HCT116 (cell line): Measurements from ENCODE around the gene MAPKAP1. TPM values are rescaled to one million over a fixed set of nuclear protein-coding genes. Genes with fewer than 3 reads are reported as not detected.

ENCODE experiments used
- ATAC-seq: fragments of 200-7000 bp; cut with Tn5 transposase; 2 replicates; pipeline ENCODE4 v1.9.1; 2020; ENCODE audit warnings: mild to moderate bottlenecking, moderate library complexity
- BruUV-seq: library from RNA; stranded (reverse); fragments of 400-500 nt; replicated peaks from 2 replicates; lab custom pipeline; 2021; lab: Mats Ljungman, UMichigan
- CTCF ChIA-PET: fragments of 300-600 bp; sonication (Branson Sonifier 250); formaldehyde crosslinking; loops from one replicate; lab custom pipeline; 2021; ENCODE audit warnings: antibody characterized with exemption; lab: Charles Lee
- POLR2A ChIA-PET: fragments of 300-600, 350-600 bp; sonication (Branson Sonifier 250); formaldehyde crosslinking; loops from one replicate; lab custom pipeline; 2021; ENCODE audit warnings: antibody characterized with exemption; lab: Charles Lee
- RAD21 ChIA-PET, 2 experiments: fragments of 300-600 bp; sonication (Branson Sonifier 250); formaldehyde crosslinking; loops; one replicate each; lab custom pipeline; 2023; ENCODE audit warnings: low total read pairs in 2 of 2; ENCODE audit not compliant: uncharacterized antibody in 2 of 2, unreplicated experiment in 2 of 2, low non-redundant PET in 1 of 2; lab: Charles Lee
- DNase-seq: peaks from one replicate; pipeline ENCODE4 v3.0.0-alpha.2; 2010; ENCODE audit warnings: low read depth, low spot score
- H2AFZ ChIP-seq: fragments of 200-600 bp; shearing (Covaris generic), sonication (generic); 2 replicates; pipeline ENCODE4 v1.6.1; 2017; ENCODE audit warnings: low read depth, mixed run types, mixed read lengths, antibody characterized with exemption, low read length; ENCODE audit not compliant: poor library complexity, severe bottlenecking
- H3K27ac ChIP-seq: 2 replicates; pipeline ENCODE4 v1.5.1; 2012; ENCODE audit warnings: low read depth, low read length
- H3K27me3 ChIP-seq: fragments of 200-600 bp; sonication (generic); 2 replicates; pipeline ENCODE4 v1.6.1; 2016; ENCODE audit warnings: mixed run types, low read length, mixed read lengths; ENCODE audit not compliant: insufficient read depth
- H3K36me3 ChIP-seq, 2 experiments: fragments of 200-500 bp in 1 of 2; fragments of 200-600 bp in 1 of 2; sonication (Bioruptor generic) in 1 of 2; sonication (generic) in 1 of 2; 2 replicates each; pipeline versions ENCODE4 v1.5.1 to v1.6.1; 2014 to 2016; ENCODE audit warnings: low read length in 2 of 2, inconsistent platforms in 1 of 2, mixed read lengths in 1 of 2, mixed run types in 1 of 2; ENCODE audit not compliant: insufficient read depth in 2 of 2, control insufficient read depth in 1 of 2
- H3K4me1 ChIP-seq, 2 experiments: fragments of 200-600 bp in 1 of 2; sonication (generic) in 1 of 2; 2 replicates each; pipeline versions ENCODE4 v1.5.1 to v1.6.1; 2012 to 2017; ENCODE audit warnings: low read length in 2 of 2, inconsistent platforms in 1 of 2, mild to moderate bottlenecking in 1 of 2, mixed read lengths in 1 of 2, mixed run types in 1 of 2, moderate library complexity in 1 of 2; ENCODE audit not compliant: insufficient read depth in 2 of 2, control insufficient read depth in 1 of 2
- H3K4me2 ChIP-seq: fragments of 200-600 bp; sonication (generic); 2 replicates; pipeline ENCODE4 v1.6.1; 2017; ENCODE audit warnings: mixed run types, low read length, mixed read lengths
- H3K4me3 ChIP-seq, 2 experiments: fragments of 200-600 bp in 1 of 2; sonication (generic) in 1 of 2; replicated peaks in 1 of 2; 2 replicates each; pipeline ENCODE4 v1.5.1; 2011 to 2016; ENCODE audit warnings: low read length in 2 of 2, control low read depth in 1 of 2, low read depth in 1 of 2, mild to moderate bottlenecking in 1 of 2, mixed read lengths in 1 of 2, mixed run types in 1 of 2
- H3K79me2 ChIP-seq: fragments of 200-600 bp; sonication (generic); 2 replicates; pipeline ENCODE4 v1.6.1; 2017; ENCODE audit warnings: mild to moderate bottlenecking, mixed run types, low read length, moderate library complexity, mixed read lengths; ENCODE audit not compliant: insufficient read depth
- H3K9ac ChIP-seq: fragments of 200-600 bp; sonication (generic); 2 replicates; pipeline ENCODE4 v1.6.1; 2016; ENCODE audit warnings: low read length, mixed read lengths
- H3K9me2 ChIP-seq: fragments of 200-600 bp; sonication (generic), shearing (Covaris generic); 2 replicates; pipeline ENCODE4 v1.6.1; 2017; ENCODE audit warnings: mixed run types, mild to moderate bottlenecking, moderate library complexity; ENCODE audit not compliant: insufficient read depth
- H3K9me3 ChIP-seq, 2 experiments: fragments of 200-500 bp in 1 of 2; fragments of 200-600 bp in 1 of 2; sonication (Bioruptor generic) in 1 of 2; sonication (generic) in 1 of 2; 2 replicates each; pipeline ENCODE4 v1.6.1; 2014 to 2017; ENCODE audit warnings: low read length in 2 of 2, mixed read lengths in 2 of 2, inconsistent platforms in 1 of 2, low read depth in 1 of 2, mild to moderate bottlenecking in 1 of 2, mixed run types in 1 of 2, moderate library complexity in 1 of 2; ENCODE audit not compliant: control insufficient read depth in 1 of 2, insufficient read depth in 1 of 2
- H4K20me1 ChIP-seq: fragments of 200-600 bp; sonication (generic), shearing (Covaris generic); 2 replicates; pipeline ENCODE4 v1.6.1; 2017; ENCODE audit warnings: mixed run types, mild to moderate bottlenecking, moderate library complexity; ENCODE audit not compliant: insufficient read depth
- ATF3 ChIP-seq: IDR thresholded peaks from 2 replicates; pipeline ENCODE4 v1.6.1; 2012
- CEBPB ChIP-seq: IDR thresholded peaks from 2 replicates; pipeline ENCODE4 v1.6.1; 2012; ENCODE audit warnings: low read depth
- CTCF ChIP-seq, 3 experiments: fragments of 200-600 bp in 1 of 3; sonication (generic) in 1 of 3; IDR thresholded peaks in 2 of 3; conservative IDR thresholded peaks in 1 of 3; 2 replicates each; pipeline ENCODE4 v1.5.1; 2012 to 2017; ENCODE audit warnings: low read depth in 2 of 3, low read length in 2 of 3, antibody characterized with exemption in 1 of 3, borderline replicate concordance in 1 of 3, control low read depth in 1 of 3, mild to moderate bottlenecking in 1 of 3, mixed read lengths in 1 of 3, mixed run types in 1 of 3, moderate library complexity in 1 of 3; ENCODE audit not compliant: insufficient read depth in 1 of 3
- EGR1 ChIP-seq: IDR thresholded peaks from 2 replicates; pipeline ENCODE4 v1.6.1; 2012; ENCODE audit warnings: low read depth
- ELF1 ChIP-seq: IDR thresholded peaks from 2 replicates; pipeline ENCODE4 v1.6.1; 2012; ENCODE audit warnings: low read depth, borderline replicate concordance
- EZH2 ChIP-seq: fragments of 200-600 bp; sonication (generic); IDR thresholded peaks from 2 replicates; pipeline ENCODE4 v1.6.1; 2017; ENCODE audit warnings: antibody characterized with exemption, mixed run types
- EZH2phosphoT487 ChIP-seq: fragments of 200-600 bp; IDR thresholded peaks from 2 replicates; pipeline ENCODE4 v1.6.1; 2018; ENCODE audit warnings: antibody characterized with exemption, borderline replicate concordance
- JUND ChIP-seq: IDR thresholded peaks from 2 replicates; pipeline ENCODE4 v1.6.1; 2012
- POLR2A ChIP-seq: IDR thresholded peaks from 2 replicates; pipeline ENCODE4 v1.7.0; 2011; ENCODE audit warnings: borderline replicate concordance; ENCODE audit not compliant: insufficient read depth, insufficient read length; ENCODE audit errors: extremely low read depth
- POLR2AphosphoS5 ChIP-seq: IDR thresholded peaks from 2 replicates; pipeline ENCODE4 v1.6.1; 2011; ENCODE audit warnings: mild to moderate bottlenecking, low read depth, low read length, moderate library complexity
- SIN3A ChIP-seq: IDR thresholded peaks from 2 replicates; pipeline ENCODE4 v1.6.1; 2012; ENCODE audit warnings: low read depth
- SRF ChIP-seq: IDR thresholded peaks from 2 replicates; pipeline ENCODE4 v1.6.1; 2012; ENCODE audit warnings: low read depth
- TCF7L2 ChIP-seq: IDR thresholded peaks from 2 replicates; pipeline ENCODE4 v1.7.0; 2011; ENCODE audit warnings: borderline replicate concordance, inconsistent platforms; ENCODE audit not compliant: insufficient read depth, insufficient read length; ENCODE audit errors: extremely low read depth
- YY1 ChIP-seq: IDR thresholded peaks from 2 replicates; pipeline ENCODE4 v1.6.1; 2011; ENCODE audit warnings: low read length, low read depth, moderate library complexity, mild to moderate bottlenecking; ENCODE audit not compliant: insufficient replicate concordance; ENCODE audit errors: extremely low read depth
- ZFX ChIP-seq: fragments of 450-650 bp; IDR thresholded peaks from 2 replicates; pipeline ENCODE4 v1.6.1; 2017
- ZNF274 ChIP-seq: fragments of 200-500 bp; sonication (Bioruptor generic); IDR thresholded peaks from 2 replicates; pipeline ENCODE4 v1.6.1; 2014; ENCODE audit warnings: mild to moderate bottlenecking, low read depth, low read length, inconsistent platforms
- intact Hi-C: fragments of 100-400 bp; cut with micrococcal nuclease; formaldehyde crosslinking; loops from 2 replicates; pipeline ENCODE4 v1.10.0; 2022
- total RNA-seq: library from RNA; stranded (reverse); gene quantifications from one replicate; pipeline ENCODE4 v1.2.1, GENCODE V29; 2021; ENCODE audit not compliant: unreplicated experiment
- TF ChIP-seq, protein P1 (sequence below): IDR thresholded peaks from 2 replicates; pipeline ENCODE4 v1.6.1; 2012

MAPKAP1 gene
- total RNA-seq, 1 experiment from 2014 or later = 72.5 TPM

GRCh38 chr9:125749287-125749935 is 42.4 kb upstream of the MAPKAP1 start:
- Histone ChIP-seq H3K4me1 (peaks cover 10 to 30% of the 10 kb centered on the region in 2 experiments), H4K20me1 (no peaks in the 10 kb centered on the region), H3K79me2 (no peaks in the 10 kb centered on the region), H3K4me2 (no peak overlapping the region), H3K9ac (no peak overlapping the region), H3K36me3 (no peaks in the 10 kb centered on the region), H3K27ac (no peak overlapping the region), H3K27me3 (no peaks in the 10 kb centered on the region), H2AFZ (no peak overlapping the region), H3K9me2 (no peaks in the 10 kb centered on the region), H3K9me3 (no peaks in the 10 kb centered on the region), H3K4me3 (no peak overlapping the region)
- intact Hi-C loops = loop anchor here (5.0 to 10.0 kb wide), 2 partner anchors 342 to 475 kb away; no protein-coding TSS in a partner anchor
- ChIA-PET RAD21 (no interaction called here), POLR2A (no interaction called here), CTCF (no interaction called here)
- BruUV-seq = TSS peak; percentile 62
- TF ChIP-seq POLR2AphosphoS5 = no peak
- no peak for TF ChIP-seq EGR1
- no peak for TF ChIP-seq ZNF274
- TF ChIP-seq ATF3 = no peak
- no peak for TF ChIP-seq SIN3A
- TF ChIP-seq SRF = no peak
- no peak for TF ChIP-seq JUND
- TF ChIP-seq CEBPB = no peak
- no peak for TF ChIP-seq YY1
- TF ChIP-seq ZFX = no peak
- DNase-seq (no peak), ATAC-seq (no peak)

- peak overlapping the region; percentile 97 for H3K4me2 ChIP-seq
- no peaks in the 10 kb centered on the region for H3K9me2 ChIP-seq
- H3K4me1 ChIP-seq = peaks cover 10 to 30% of the 10 kb centered on the region in 2 experiments
- H3K4me3 ChIP-seq = peak overlapping the region; percentile 56 to 77
- no peak overlapping the region for H3K27ac ChIP-seq
- ATAC-seq = no peak
- no peak overlapping the region for H2AFZ ChIP-seq
- RAD21 ChIA-PET = no interaction called here
- DNase-seq = no peak
- POLR2A ChIA-PET = no interaction called here
- CTCF ChIA-PET = no interaction called here
- BruUV-seq = no TSS peak
- no peaks in the 10 kb centered on the region for H3K9me3 ChIP-seq
- H3K36me3 ChIP-seq = no peaks in the 10 kb centered on the region
- peak overlapping the region; percentile 62 for H3K9ac ChIP-seq
- no peaks in the 10 kb centered on the region for H4K20me1 ChIP-seq
- intact Hi-C loops = loop anchor here (5.0 to 10.0 kb wide), 2 partner anchors 341 to 476 kb away; no protein-coding TSS in a partner anchor
- no peaks in the 10 kb centered on the region for H3K27me3 ChIP-seq
- H3K79me2 ChIP-seq = no peaks in the 10 kb centered on the region
- TF ChIP-seq YY1 (no peak), EGR1 (no peak), EZH2phosphoT487 (no peak), POLR2A (no peak), ELF1 (no peak), CTCF (IDR thresholded peaks at IDR 0.05 in 2 of 3, conservative IDR thresholded peaks at IDR 0.05 in 1 of 3; ENCODE audit: borderline replicate concordance in 1 of 3, insufficient read depth in 1 of 3, low read depth in 2 of 3, low read length in 2 of 3) (no peak), EZH2 (no peak), POLR2AphosphoS5 (no peak), TCF7L2 (no peak), CEBPB (no peak)
- TF ChIP-seq, protein P1, sequence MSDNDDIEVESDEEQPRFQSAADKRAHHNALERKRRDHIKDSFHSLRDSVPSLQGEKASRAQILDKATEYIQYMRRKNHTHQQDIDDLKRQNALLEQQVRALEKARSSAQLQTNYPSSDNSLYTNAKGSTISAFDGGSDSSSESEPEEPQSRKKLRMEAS = no peak
Measured at GRCh38 chr9:125748446-125749099, 41.6 kb upstream of the MAPKAP1 start.
